22Rv1 (cell line): Measurements from ENCODE around the gene SIK2.

Experiments
- H3K27ac ChIP-seq: fragments of 450-650 bp; 2 replicates; pipeline ENCODE4 v1.5.1; 2017
- CTCF ChIP-seq: fragments of 450-650 bp; IDR thresholded peaks from 2 replicates; pipeline ENCODE4 v1.5.1; 2017; ENCODE audit warnings: mild to moderate bottlenecking
- ZFX ChIP-seq: fragments of 450-650 bp; IDR thresholded peaks from 2 replicates; pipeline ENCODE4 v1.6.1; 2017; ENCODE audit warnings: antibody characterized with exemption, borderline replicate concordance

SIK2 gene

GRCh38 chr11:111730871-111731591 is 128.8 kb downstream of the SIK2 start:
- H3K27ac ChIP-seq: peak overlapping the region; percentile 74
- TF ChIP-seq CTCF (no peak), ZFX (no peak)

- no peak for TF ChIP-seq ZFX
- TF ChIP-seq CTCF: no peak
These were observed 129.6 kb downstream of the SIK2 start for GRCh38 chr11:111731821-111732220.

GRCh38 chr11:111733016-111733415 is 130.8 kb downstream of the SIK2 start:
- no peak for TF ChIP-seq ZFX
- no peak for TF ChIP-seq CTCF
- no peak overlapping the region for H3K27ac ChIP-seq

More at GRCh38 chr11:111731821-111732220, 129.6 kb downstream of the SIK2 start:
- peak overlapping the region; percentile 74 for H3K27ac ChIP-seq

GRCh38 chr11:111733611-111734088 is 131.4 kb downstream of the SIK2 start:
- TF ChIP-seq CTCF: no peak
- no peak for TF ChIP-seq ZFX
- no peak overlapping the region for H3K27ac ChIP-seq

GRCh38 chr11:111734101-111734953 is 132.1 kb downstream of the SIK2 start:
- TF ChIP-seq CTCF (no peak), ZFX (no peak)
- H3K27ac ChIP-seq: no peak overlapping the region

- no peak for TF ChIP-seq CTCF
- TF ChIP-seq ZFX: no peak
- no peak overlapping the region for H3K27ac ChIP-seq
These were observed 132.7 kb downstream of the SIK2 start for GRCh38 chr11:111734954-111735261.
